ENCODE results near the gene PIWIL1. TPM values are rescaled to one million over a fixed set of nuclear protein-coding genes. Genes with fewer than 3 reads are reported as not detected.

PIWIL1 gene
- total and polyA plus RNA-seq, 3 donors from 2014 or later = 53.0 to 203 (median 71.7) TPM

DNA sequence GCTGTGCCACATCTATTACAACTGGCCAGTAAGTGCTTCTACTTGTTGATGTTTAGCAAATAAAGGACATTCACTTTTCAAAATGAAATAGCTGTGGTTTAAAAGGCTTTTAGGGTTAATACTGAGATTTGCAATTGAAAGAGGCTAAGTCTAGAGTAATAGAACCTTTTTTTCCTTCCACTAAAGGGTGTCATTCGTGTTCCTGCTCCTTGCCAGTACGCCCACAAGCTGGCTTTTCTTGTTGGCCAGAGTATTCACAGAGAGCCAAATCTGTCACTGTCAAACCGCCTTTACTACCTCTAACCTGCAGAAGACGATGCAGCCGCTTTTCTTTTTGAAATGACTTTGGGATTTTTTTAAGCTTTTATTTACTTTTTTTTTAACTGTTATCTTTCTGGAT, 33.6 kb downstream of the PIWIL1 start:
- DNase-seq = no peak
- 35 to 38% methylated on average over 5 of the region's 5 CpGs for WGBS, 2 donors

GRCh38 chr12:130372936-130373335, 35.2 kb downstream of the PIWIL1 start:
- TF ChIP-seq, protein P1, sequence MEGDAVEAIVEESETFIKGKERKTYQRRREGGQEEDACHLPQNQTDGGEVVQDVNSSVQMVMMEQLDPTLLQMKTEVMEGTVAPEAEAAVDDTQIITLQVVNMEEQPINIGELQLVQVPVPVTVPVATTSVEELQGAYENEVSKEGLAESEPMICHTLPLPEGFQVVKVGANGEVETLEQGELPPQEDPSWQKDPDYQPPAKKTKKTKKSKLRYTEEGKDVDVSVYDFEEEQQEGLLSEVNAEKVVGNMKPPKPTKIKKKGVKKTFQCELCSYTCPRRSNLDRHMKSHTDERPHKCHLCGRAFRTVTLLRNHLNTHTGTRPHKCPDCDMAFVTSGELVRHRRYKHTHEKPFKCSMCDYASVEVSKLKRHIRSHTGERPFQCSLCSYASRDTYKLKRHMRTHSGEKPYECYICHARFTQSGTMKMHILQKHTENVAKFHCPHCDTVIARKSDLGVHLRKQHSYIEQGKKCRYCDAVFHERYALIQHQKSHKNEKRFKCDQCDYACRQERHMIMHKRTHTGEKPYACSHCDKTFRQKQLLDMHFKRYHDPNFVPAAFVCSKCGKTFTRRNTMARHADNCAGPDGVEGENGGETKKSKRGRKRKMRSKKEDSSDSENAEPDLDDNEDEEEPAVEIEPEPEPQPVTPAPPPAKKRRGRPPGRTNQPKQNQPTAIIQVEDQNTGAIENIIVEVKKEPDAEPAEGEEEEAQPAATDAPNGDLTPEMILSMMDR (IDR thresholded peaks at IDR 0.05) = no peak
- H3K27me3 ChIP-seq = no peaks in the 10 kb centered on the region
- H3K4me3 ChIP-seq = no peak overlapping the region
- no peak overlapping the region for H3K27ac ChIP-seq
- no peaks in the 10 kb centered on the region for H3K9me3 ChIP-seq
- intact Hi-C loops (cut with DNase I; ENCODE audit: low total_unique reads) = no loop called here
- H3K4me1 ChIP-seq = no peaks in the 10 kb centered on the region
- no peak for DNase-seq
- 51 to 60% methylated on average over 4 of the region's 4 CpGs for WGBS, 2 donors
- no peaks in the 10 kb centered on the region for H3K36me3 ChIP-seq (ENCODE audit: low read depth, missing control alignments)

More for the DNA sequence above, 33.6 kb downstream of the PIWIL1 start:
- no peaks in the 10 kb centered on the region for H3K4me1 ChIP-seq
- no peaks in the 10 kb centered on the region for H3K27me3 ChIP-seq
- H3K4me3 ChIP-seq = no peak overlapping the region
- no peaks in the 10 kb centered on the region for H3K36me3 ChIP-seq (ENCODE audit: low read depth, missing control alignments)
- no peak overlapping the region for H3K27ac ChIP-seq
- H3K9me3 ChIP-seq = no peaks in the 10 kb centered on the region
- intact Hi-C loops (cut with DNase I; ENCODE audit: low total_unique reads) = no loop called here
- TF ChIP-seq POLR2A (IDR thresholded peaks at IDR 0.05) = no peak
- TF ChIP-seq, protein P1 (IDR thresholded peaks at IDR 0.05) = no peak

DNA sequence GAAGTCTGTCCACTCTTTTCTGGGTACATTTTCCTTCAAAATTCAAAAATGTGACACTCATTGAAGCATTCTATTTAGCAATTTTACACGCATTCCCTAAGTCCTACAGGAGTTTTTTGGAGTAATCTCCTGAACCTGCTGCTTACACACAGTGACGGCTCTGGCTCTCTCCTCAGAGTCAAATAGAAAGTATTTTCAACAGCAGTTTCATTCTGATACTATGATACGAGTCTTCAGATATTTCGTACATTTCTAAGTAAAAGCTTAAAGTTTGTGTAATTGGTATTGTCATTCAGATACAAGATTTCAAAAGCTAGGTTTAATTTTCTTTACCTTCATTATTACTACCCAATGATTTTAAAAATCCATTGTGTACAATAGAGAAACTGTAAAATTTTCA, 36.4 kb downstream of the PIWIL1 start:
- no peak for DNase-seq
- no peak for TF ChIP-seq POLR2A (IDR thresholded peaks at IDR 0.05)
- TF ChIP-seq, protein P1 (IDR thresholded peaks at IDR 0.05) = no peak
- Histone ChIP-seq H3K36me3 (ENCODE audit: low read depth, missing control alignments) (no peaks in the 10 kb centered on the region), H3K4me3 (no peak overlapping the region), H3K4me1 (no peaks in the 10 kb centered on the region), H3K9me3 (no peaks in the 10 kb centered on the region), H3K27me3 (no peaks in the 10 kb centered on the region), H3K27ac (no peak overlapping the region)
- WGBS, 2 donors = 81 to 88% methylated on average over 4 of the region's 4 CpGs
- intact Hi-C loops (cut with DNase I; ENCODE audit: low total_unique reads) = no loop called here

DNA sequence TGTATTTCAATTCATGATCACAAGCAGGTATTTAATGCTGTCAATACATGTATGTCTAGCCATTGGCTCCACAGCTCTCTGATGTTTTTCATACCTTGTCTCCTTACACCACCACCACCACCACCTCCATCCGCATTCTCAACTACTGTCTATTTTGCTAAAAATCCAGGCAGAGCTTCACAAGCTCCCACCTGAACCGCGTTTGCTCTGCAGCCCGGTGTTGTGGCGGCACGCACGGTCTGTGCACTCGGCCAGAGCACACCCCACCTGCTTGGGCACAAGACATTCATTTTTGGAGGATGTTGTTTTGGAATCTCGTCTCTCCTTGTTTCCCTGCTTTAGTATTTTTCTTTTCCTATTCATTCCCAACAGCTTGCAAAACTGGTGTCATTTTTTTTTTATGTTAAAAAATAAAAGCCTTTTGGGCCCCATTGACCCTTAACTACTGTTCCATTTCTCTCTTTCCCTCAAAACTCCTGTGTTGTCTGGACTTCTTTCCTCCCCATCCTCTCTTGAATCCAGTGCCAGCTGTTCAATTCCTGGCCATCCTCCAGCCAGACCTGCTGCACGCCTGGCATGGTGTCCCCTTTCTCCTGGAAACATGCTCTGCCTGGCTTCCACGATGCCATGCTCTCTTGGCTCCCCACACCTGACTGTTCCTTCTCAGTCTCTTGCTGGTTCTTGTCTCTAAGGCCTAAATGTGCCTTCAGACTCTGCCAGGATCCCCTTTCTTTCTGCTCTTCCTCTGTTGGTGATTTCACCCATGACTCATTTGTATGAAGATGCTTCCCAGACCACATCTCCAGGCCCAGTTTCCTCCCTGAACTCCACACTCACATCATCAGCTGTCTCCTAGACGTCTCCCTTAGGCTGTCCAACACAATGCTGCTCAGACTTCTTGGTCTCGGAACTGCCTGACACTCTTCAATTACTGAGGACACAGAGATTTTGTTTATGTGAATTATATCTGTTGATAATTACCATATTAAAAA, 37.9 kb downstream of the PIWIL1 start:
- intact Hi-C loops (cut with DNase I; ENCODE audit: low total_unique reads) = no loop called here
- no peak for DNase-seq
- Histone ChIP-seq H3K4me1 (no peaks in the 10 kb centered on the region), H3K27ac (no peak overlapping the region), H3K36me3 (ENCODE audit: low read depth, missing control alignments) (no peaks in the 10 kb centered on the region), H3K27me3 (no peaks in the 10 kb centered on the region), H3K9me3 (no peaks in the 10 kb centered on the region), H3K4me3 (no peak overlapping the region)
- 88 to 90% methylated on average over 13 of the region's 13 CpGs for WGBS, 2 donors
- TF ChIP-seq, protein P1 (IDR thresholded peaks at IDR 0.05) = no peak
